ENCODE data around the gene CYTH4.

- TF ChIP-seq, protein P1, sequence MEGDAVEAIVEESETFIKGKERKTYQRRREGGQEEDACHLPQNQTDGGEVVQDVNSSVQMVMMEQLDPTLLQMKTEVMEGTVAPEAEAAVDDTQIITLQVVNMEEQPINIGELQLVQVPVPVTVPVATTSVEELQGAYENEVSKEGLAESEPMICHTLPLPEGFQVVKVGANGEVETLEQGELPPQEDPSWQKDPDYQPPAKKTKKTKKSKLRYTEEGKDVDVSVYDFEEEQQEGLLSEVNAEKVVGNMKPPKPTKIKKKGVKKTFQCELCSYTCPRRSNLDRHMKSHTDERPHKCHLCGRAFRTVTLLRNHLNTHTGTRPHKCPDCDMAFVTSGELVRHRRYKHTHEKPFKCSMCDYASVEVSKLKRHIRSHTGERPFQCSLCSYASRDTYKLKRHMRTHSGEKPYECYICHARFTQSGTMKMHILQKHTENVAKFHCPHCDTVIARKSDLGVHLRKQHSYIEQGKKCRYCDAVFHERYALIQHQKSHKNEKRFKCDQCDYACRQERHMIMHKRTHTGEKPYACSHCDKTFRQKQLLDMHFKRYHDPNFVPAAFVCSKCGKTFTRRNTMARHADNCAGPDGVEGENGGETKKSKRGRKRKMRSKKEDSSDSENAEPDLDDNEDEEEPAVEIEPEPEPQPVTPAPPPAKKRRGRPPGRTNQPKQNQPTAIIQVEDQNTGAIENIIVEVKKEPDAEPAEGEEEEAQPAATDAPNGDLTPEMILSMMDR (IDR thresholded peaks at IDR 0.05; ENCODE audit: control extremely low read depth in 1 of 3, insufficient read depth in 1 of 3, low read depth in 1 of 3, low read length in 3 of 3), result no peak
- TF ChIP-seq POLR2AphosphoS5 (IDR thresholded peaks at IDR 0.05; ENCODE audit: low read depth, low read length) (no peak), POLR2A (IDR thresholded peaks at IDR 0.05; ENCODE audit: control extremely low read depth in 1 of 2, low read depth in 2 of 2, low read length in 2 of 2) (no peak), EZH2 (IDR thresholded peaks at IDR 0.05; ENCODE audit: low read depth, low read length, severe bottlenecking) (no peak)
Observed at GRCh38 chr22:37289156-37289735, 6.9 kb downstream of the CYTH4 start.

All from H1 (cell line).